Measurements from ENCODE around the gene DCAF4.
A peak's percentile ranks its signal among the peaks of the same experiment; 100 is the strongest.

Gene DCAF4

GRCh38 chr14:72898448-72898847, 27.8 kb upstream of the DCAF4 start:
- no peak for DNase-seq

- no peak for DNase-seq
Observed at GRCh38 chr14:72901361-72901760, 24.9 kb upstream of the DCAF4 start.

GRCh38 chr14:72902801-72903530, 23.3 kb upstream of the DCAF4 start:
- DNase-seq = no peak

DNA sequence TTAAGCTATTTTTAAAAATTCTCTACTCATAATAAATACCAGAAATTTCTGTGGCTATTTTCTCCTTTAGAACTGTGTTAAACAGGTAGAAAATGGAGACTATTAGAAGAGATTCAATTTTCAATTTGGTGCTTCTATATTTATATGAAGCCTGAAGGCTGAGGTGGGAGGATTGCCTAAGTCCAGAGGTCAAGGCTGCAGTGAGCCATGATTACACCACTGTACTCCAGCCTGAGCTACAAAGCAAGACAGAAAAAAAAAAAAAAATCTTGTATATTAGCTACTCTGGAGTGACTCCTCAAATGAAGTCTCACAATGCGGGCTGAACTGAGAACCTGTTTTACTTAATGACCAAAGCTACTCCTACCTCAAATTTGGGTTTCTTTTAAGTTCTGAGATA, 22.5 kb upstream of the DCAF4 start:
- DNase-seq = no peak

DNA sequence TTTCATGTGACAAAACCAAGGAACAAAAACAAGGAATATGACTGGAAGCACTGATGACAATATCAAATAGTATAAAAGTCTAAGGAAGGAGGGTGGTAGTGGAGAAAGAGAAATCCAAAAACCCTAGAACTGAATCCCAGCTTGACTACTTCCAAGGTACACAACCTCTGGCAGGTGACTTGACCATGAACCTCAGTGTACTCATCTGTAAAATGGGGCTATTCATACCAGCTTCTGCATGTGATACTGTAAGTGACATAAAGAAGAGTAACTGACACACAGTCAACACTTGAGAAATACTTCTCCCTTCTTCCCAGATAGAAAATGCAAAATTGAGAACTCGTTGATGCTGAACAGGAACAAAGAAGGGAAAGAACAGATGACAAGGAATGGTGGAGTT, 22.0 kb upstream of the DCAF4 start:
- no peak for DNase-seq

- DNase-seq = peak; percentile 44
Observed at GRCh38 chr14:72904840-72905561, 21.3 kb upstream of the DCAF4 start.

DNA sequence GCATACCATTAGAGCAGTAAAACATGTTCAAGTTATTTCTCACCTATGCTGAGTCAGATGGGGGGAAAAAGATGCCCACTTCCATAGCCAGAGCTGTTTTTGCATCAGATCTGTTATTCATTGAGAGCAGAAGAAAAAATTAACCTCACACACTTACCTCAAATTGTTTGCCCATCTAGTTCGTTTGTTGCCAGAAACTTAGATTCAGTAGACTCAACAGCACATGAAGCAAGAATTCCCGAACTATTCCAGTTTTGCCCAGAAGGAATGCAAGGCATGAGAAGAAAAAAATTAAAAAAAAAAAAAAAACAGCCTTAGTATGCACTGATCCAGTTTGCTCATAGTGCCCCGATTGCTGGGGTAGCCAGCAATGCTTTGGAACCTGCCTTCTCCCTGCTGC, 19.9 kb upstream of the DCAF4 start:
- DNase-seq = no peak

GRCh38 chr14:72906879-72907278, 19.4 kb upstream of the DCAF4 start:
- DNase-seq = no peak

GRCh38 chr14:72907886-72908285, 18.4 kb upstream of the DCAF4 start:
- DNase-seq = no peak

- DNase-seq = no peak
Observed at GRCh38 chr14:72909163-72909562, 17.1 kb upstream of the DCAF4 start.

GRCh38 chr14:72913809-72914208, 12.5 kb upstream of the DCAF4 start:
- no peak for DNase-seq

GRCh38 chr14:72916174-72916573, 10.1 kb upstream of the DCAF4 start:
- no peak for DNase-seq

DNA sequence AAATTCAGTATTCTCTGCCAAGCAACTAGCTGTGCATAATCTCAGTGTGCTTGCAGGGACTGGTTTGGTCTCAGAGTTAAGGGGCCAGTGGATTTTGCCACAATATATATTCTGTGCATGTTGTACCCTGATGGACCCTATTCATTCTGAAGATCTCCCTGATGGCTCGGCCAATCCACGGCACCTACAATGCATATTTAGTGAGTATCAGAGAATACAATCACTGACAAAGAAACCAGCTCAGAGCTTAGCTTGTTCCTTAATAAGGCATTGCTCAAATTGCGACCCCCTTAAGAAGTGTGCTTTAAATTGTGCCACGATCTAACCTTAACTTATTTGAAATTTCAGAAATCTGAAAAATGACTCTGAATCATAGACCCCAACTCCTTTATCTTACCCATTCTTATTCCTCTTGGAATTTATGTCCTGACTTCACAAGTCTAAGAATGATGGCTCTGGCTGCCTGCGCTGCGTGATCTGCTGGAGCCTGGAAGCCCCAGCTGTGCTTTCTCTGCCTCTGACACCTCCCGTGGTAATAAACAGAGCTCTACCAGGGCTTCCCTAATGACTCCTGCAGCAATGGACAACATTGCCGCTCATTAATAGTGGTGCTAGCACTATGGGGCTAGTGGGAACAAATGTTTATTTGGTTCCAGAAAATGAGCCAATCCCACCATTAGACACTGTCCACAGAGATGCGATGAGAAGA, 9.0 kb upstream of the DCAF4 start:
- DNase-seq = no peak

GRCh38 chr14:72920008-72920407, 6.3 kb upstream of the DCAF4 start:
- DNase-seq = no peak

- no peak for DNase-seq
Observed at GRCh38 chr14:72921396-72921795, 4.9 kb upstream of the DCAF4 start.

GRCh38 chr14:72924337-72924736, 1.9 kb upstream of the DCAF4 start:
- no peak for DNase-seq

GRCh38 chr14:72925171-72925759, 999 bp upstream of the DCAF4 start:
- DNase-seq = no peak

DNA sequence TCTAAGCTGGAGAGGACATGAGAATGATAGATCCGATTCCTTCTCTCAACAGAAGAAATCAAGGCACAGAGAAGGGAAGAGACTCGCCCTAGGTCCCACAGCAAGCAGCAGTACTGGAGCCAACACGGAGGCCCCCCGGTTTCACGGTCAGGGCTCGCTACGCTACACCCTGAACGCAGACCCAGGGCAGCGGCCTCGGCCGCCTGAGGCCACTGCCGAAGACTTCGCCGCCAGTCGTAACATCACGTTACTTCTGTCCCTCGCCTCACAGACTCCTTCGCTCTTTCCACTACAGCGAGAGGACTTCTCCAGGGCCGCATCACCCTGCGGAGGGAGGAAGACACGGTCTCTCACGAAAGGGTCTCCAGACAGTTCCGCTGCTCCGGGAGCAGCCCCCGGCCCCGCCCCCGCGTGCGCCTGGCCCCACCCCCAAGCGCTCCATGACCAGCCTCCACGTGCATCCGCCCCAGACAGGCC, 411 bp upstream of the DCAF4 start:
- no peak for DNase-seq

GRCh38 chr14:72928872-72929271, 2.6 kb downstream of the DCAF4 start:
- DNase-seq = no peak

GRCh38 chr14:72929316-72930080, 3.2 kb downstream of the DCAF4 start:
- no peak for DNase-seq

GRCh38 chr14:72932893-72933292, 6.6 kb downstream of the DCAF4 start:
- DNase-seq = no peak

DNA sequence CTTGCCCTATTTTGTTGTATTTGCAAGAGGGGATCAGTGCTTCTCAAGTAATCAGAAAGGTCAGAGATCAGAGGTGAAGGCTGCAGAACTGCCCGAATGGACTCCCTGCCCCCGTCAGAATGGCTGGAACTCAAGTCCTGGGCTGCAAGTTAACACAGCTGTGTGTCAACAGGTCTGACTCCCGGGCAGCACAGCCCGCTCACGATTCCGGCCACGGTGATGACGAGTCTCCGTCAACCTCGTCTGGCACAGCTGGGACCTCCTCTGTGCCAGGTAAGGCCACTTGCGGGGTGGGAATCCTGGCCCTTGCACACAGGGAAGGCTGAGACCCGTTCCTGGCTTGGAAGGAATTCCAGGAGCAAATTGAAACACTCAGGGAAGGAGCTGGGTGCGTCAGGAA, 13.4 kb downstream of the DCAF4 start:
- no peak for DNase-seq

Data from stimulated activated naive CD4-positive, alpha-beta T cell treated with Interleukin-2 at 50 U/mL for 16 hours (primary cell).